Thyroid gland (tissue), 4 donors: ENCODE data around the gene TRAF3IP1. TPM values are rescaled to one million over a fixed set of nuclear protein-coding genes. Genes with fewer than 3 reads are reported as not detected.

ENCODE experiments used
- DNase-seq, 2 donors: peaks; one replicate each; pipeline ENCODE4 v3.0.0-alpha.2; 2019
- H3K27ac ChIP-seq, 3 donors: fragments of 200-600 bp; sonication (generic); 1 replicate in 2 of 3; 2 replicates in 1 of 3; pipeline ENCODE4 v1.5.1; 2016 to 2019; ENCODE audit warnings: mild to moderate bottlenecking in 1 of 3, moderate library complexity in 1 of 3
- H3K27me3 ChIP-seq: fragments of 200-600 bp; sonication (generic); one replicate; pipeline ENCODE4 v1.5.1; 2019
- H3K36me3 ChIP-seq, 2 donors: fragments of 200-600 bp; sonication (generic); one replicate each; pipeline ENCODE4 v1.5.1; 2016 to 2019
- H3K4me1 ChIP-seq, 2 donors: fragments of 200-600 bp; sonication (generic); one replicate each; pipeline ENCODE4 v1.5.1; 2017 to 2019
- H3K4me3 ChIP-seq, 3 donors: fragments of 200-600 bp; sonication (generic); replicated peaks in 1 of 3; 1 replicate in 2 of 3; 2 replicates in 1 of 3; pipeline ENCODE4 v1.5.1; 2016; ENCODE audit warnings: mild to moderate bottlenecking in 1 of 3
- H3K9me3 ChIP-seq: fragments of 200-600 bp; sonication (generic); one replicate; pipeline ENCODE4 v1.5.1; 2017
- CTCF ChIP-seq, 6 experiments: fragments of 200-600 bp in 3 of 6; fragments of 450-650 bp in 3 of 6; sonication (generic) in 3 of 6; IDR thresholded peaks; one replicate each; pipeline ENCODE4 v1.5.1; 2016 to 2019; ENCODE audit warnings: antibody characterized with exemption in 6 of 6, mild to moderate bottlenecking in 2 of 6, inconsistent platforms in 1 of 6, moderate library complexity in 1 of 6
- POLR2A ChIP-seq, 2 donors: fragments of 450-650 bp; IDR thresholded peaks; one replicate each; pipeline ENCODE4 v1.6.1; 2017; ENCODE audit warnings: antibody characterized with exemption in 2 of 2, mild to moderate bottlenecking in 2 of 2, moderate library complexity in 1 of 2
- whole genome bisulfite sequencing, 2 donors: methylation state at CpG; one replicate each; pipeline ENCODE4 v1.1.5; 2017; 5-methylcytosine and 5-hydroxymethylcytosine counted together
- intact Hi-C: fragments of 100-400 bp; cut with DNase I; formaldehyde crosslinking; loops from one replicate; pipeline ENCODE4 v1.15.1; 2023
- total RNA-seq, 4 donors: library from RNA; depleted of rRNA; stranded (reverse); fragments of >200 nt; gene quantifications; one replicate each; pipeline ENCODE4 v1.2.3, GENCODE V29; 2016

Gene TRAF3IP1
- total RNA-seq, 4 donors from 2014 or later: 19.5 to 24.7 (median 22.2) TPM

- DNase-seq: no peak
- Histone ChIP-seq H3K27me3 (no peaks in the 10 kb centered on the region), H3K36me3 (no peaks in the 10 kb centered on the region), H3K9me3 (no peaks in the 10 kb centered on the region), H3K4me3 (no peak overlapping the region), H3K27ac (no peak overlapping the region), H3K4me1 (peaks cover 15 to 26% of the 10 kb centered on the region in 2 donors)
- TF ChIP-seq CTCF (IDR thresholded peaks at IDR 0.05) (no peak), POLR2A (IDR thresholded peaks at IDR 0.05) (no peak)
- intact Hi-C loops: no loop called here
- WGBS, 2 donors: 86 to 98% methylated on average over 5 to 8 of the region's 9 CpGs
Observed at GRCh38 chr2:238423561-238424312, 103.4 kb downstream of the TRAF3IP1 start.

- TF ChIP-seq CTCF (IDR thresholded peaks at IDR 0.05) (no peak), POLR2A (IDR thresholded peaks at IDR 0.05) (no peak)
- intact Hi-C loops: no loop called here
- Histone ChIP-seq H3K4me1 (peaks cover 15 to 26% of the 10 kb centered on the region in 2 donors), H3K27ac (no peak overlapping the region), H3K4me3 (no peak overlapping the region), H3K36me3 (no peaks in the 10 kb centered on the region), H3K9me3 (no peaks in the 10 kb centered on the region), H3K27me3 (no peaks in the 10 kb centered on the region)
- DNase-seq: no peak
- 75 to 77% methylated on average over 3 of the region's 3 CpGs for WGBS, 2 donors
Observed at GRCh38 chr2:238424313-238424700, 104.0 kb downstream of the TRAF3IP1 start.

GRCh38 chr2:238425505-238425978 lies 105.2 kb downstream of the TRAF3IP1 start:
- Histone ChIP-seq H3K4me1 (peaks cover 15 to 24% of the 10 kb centered on the region in 2 donors), H3K27me3 (no peaks in the 10 kb centered on the region), H3K9me3 (no peaks in the 10 kb centered on the region), H3K36me3 (no peaks in the 10 kb centered on the region), H3K27ac (no peak overlapping the region), H3K4me3 (no peak overlapping the region)
- WGBS, 2 donors: 59 to 72% methylated on average over 14 to 16 of the region's 16 CpGs
- DNase-seq: no peak
- TF ChIP-seq POLR2A (IDR thresholded peaks at IDR 0.05): no peak
- no peak for TF ChIP-seq CTCF (IDR thresholded peaks at IDR 0.05)
- intact Hi-C loops: no loop called here

DNA sequence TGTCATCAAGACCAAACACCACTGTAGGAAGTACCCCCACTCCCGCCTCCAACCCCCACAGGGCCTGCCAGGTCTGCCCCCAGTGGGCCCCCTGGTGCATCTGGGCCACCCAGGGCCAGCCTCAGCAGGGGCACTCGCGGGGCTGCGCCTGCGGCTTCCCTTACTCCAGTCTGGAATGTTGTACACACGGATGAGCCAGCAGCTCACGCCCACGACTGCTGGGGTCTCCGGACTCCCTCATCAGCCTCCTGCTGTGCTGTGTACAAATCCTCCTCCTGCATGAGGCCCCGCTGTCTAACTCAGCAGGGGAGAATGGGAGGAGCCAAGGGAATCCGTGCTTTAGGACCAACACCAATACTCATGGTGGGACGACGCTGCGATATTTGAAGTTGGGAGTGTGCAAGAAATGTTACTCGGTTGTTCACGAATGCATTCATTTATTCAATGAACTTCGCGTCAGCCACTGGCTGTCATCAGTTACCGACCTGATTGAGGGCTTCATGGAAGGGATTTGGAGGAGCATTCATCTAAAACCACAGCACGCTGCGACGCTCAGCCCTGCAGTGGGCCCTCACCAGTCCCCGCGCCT lies 105.8 kb downstream of the TRAF3IP1 start:
- no peak for TF ChIP-seq POLR2A (IDR thresholded peaks at IDR 0.05)
- H3K4me1 ChIP-seq: peaks cover 15 to 19% of the 10 kb centered on the region in 2 donors
- H3K36me3 ChIP-seq: no peaks in the 10 kb centered on the region
- DNase-seq: peak in 1 of 2 donors; percentile 19
- H3K27me3 ChIP-seq: no peaks in the 10 kb centered on the region
- intact Hi-C loops: no loop called here
- peak overlapping the region; percentile 34 to 96 (median 77) for H3K4me3 ChIP-seq
- H3K27ac ChIP-seq: peak overlapping the region; percentile 73 to 89 (median 87)
- WGBS, 2 donors: 4 to 8% methylated on average over 18 to 20 of the region's 24 CpGs
- H3K9me3 ChIP-seq: no peaks in the 10 kb centered on the region

DNA sequence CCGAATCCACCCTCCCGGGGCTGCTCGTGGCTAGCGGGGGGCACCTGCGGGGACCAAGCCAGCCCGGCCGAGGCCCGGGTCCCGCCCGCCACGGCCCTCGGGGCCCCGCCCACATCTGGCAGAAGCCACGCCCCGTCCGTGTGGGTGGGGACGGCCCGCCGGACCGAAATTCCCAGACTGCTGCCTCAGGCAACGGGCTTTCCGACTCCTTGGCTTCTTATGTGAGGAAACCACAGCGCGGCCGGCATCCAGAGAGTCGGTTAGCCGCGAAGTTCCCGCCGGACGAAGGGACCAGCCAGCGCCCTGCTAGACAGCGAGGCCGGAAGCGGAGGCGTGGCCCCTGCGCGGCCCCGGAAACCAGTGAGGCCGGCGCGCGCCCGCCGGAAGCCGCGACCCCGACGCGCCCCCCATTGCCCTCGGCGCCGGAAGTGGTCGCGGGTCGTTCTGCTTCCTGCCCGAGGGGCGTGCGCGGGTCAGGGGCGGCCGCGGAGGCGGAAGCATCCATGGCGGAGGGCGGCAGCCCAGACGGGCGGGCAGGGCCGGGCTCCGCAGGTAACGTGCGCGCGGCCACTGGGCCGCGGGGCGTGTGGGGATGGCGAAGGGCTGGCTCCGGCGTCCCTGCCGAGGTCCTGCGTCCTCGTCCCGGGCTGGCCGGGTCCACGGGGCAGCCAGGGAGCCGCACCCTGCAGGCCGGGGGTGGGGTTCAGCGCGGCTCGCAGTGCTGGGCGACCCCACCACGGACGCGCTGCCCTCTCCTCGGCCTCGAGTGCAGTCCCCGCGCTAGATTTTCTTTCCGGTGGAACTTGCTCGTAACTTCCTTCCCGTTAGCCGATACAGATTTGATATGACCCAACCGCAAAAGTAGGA lies 106.5 kb downstream of the TRAF3IP1 start, which contains the start of gene ASB1:
Gene ASB1, plus strand, starts transcription at position 360 of the 867 bp plus-strand sequence. Its CDS starts 144 bp downstream, at position 504.
- Histone ChIP-seq H3K27me3 (no peaks in the 10 kb centered on the region), H3K36me3 (no peaks in the 10 kb centered on the region), H3K9me3 (no peaks in the 10 kb centered on the region), H3K4me3 (peak within 1 kb of the TSS; percentile 34 to 96 (median 77)), H3K27ac (peak within 1 kb of the TSS; percentile 73 to 89 (median 87)), H3K4me1 (peaks cover 15 to 19% of the 10 kb centered on the region in 2 donors)
- TF ChIP-seq CTCF (IDR thresholded peaks at IDR 0.05) (no peak), POLR2A (IDR thresholded peaks at IDR 0.05) (peak in 1 of 2 donors; percentile 54)
- WGBS, 2 donors: 0 to 5% methylated on average over 4 to 13 of the region's 104 CpGs
- intact Hi-C loops: no loop called here
- peak; percentile 64 to 69 for DNase-seq
